ENCODE data around the gene FOXN3.
A peak's percentile ranks its signal among the peaks of the same experiment; 100 is the strongest.
"Not testable (repeated sequence)": the region's sequence is repeated elsewhere in the genome, so short reads cannot be mapped to it uniquely, and the experiment has no call there.

FOXN3 gene

GRCh38 chr14:89303456-89304435 is 113.3 kb downstream of the FOXN3 start:
- H3K4me3 ChIP-seq (ENCODE audit: low read length in 2 of 2): peak overlapping the region; percentile 58 to 66
- H3K36me3 ChIP-seq (ENCODE audit: control insufficient read depth in 2 of 2, insufficient read depth in 2 of 2, low read length in 2 of 2): no peaks in the 10 kb centered on the region
- peak overlapping the region; percentile 76 to 84 for H3K9ac ChIP-seq (ENCODE audit: low read length in 2 of 2)
- H3K9me3 ChIP-seq (ENCODE audit: control insufficient read depth in 2 of 2, low read length in 2 of 2): no peaks in the 10 kb centered on the region
- peaks cover 36% of the 10 kb centered on the region for H3K4me1 ChIP-seq (ENCODE audit: control insufficient read depth, insufficient read depth, low read length)
- peak overlapping the region; percentile 91 for H3K27ac ChIP-seq (ENCODE audit: low read length)
- H3K27me3 ChIP-seq (ENCODE audit: control insufficient read depth in 1 of 2, insufficient read depth in 2 of 2, low read length in 2 of 2): no peaks in the 10 kb centered on the region

- Histone ChIP-seq H3K4me1 (ENCODE audit: control insufficient read depth, insufficient read depth, low read length) (peaks cover 40% of the 10 kb centered on the region), H3K27me3 (ENCODE audit: control insufficient read depth in 1 of 2, insufficient read depth in 2 of 2, low read length in 2 of 2) (no peaks in the 10 kb centered on the region), H3K27ac (ENCODE audit: low read length) (peak overlapping the region; percentile 91)
Observed at GRCh38 chr14:89302396-89302950, 114.6 kb downstream of the FOXN3 start.

GRCh38 chr14:89299587-89299986 is 117.4 kb downstream of the FOXN3 start:
- Histone ChIP-seq H3K27ac (ENCODE audit: low read length) (peak overlapping the region; percentile 24), H3K4me1 (ENCODE audit: control insufficient read depth, insufficient read depth, low read length) (peaks cover 34% of the 10 kb centered on the region), H3K4me3 (ENCODE audit: low read length in 2 of 2) (no peak overlapping the region), H3K9me3 (ENCODE audit: control insufficient read depth in 2 of 2, low read length in 2 of 2) (no peaks in the 10 kb centered on the region), H3K9ac (ENCODE audit: low read length in 2 of 2) (no peak overlapping the region), H3K27me3 (ENCODE audit: control insufficient read depth in 1 of 2, insufficient read depth in 2 of 2, low read length in 2 of 2) (no peaks in the 10 kb centered on the region), H3K36me3 (ENCODE audit: control insufficient read depth in 2 of 2, insufficient read depth in 2 of 2, low read length in 2 of 2) (no peaks in the 10 kb centered on the region)

More at GRCh38 chr14:89302396-89302950, 114.6 kb downstream of the FOXN3 start:
- Histone ChIP-seq H3K4me3 (ENCODE audit: low read length in 2 of 2) (no peak overlapping the region), H3K36me3 (ENCODE audit: control insufficient read depth in 2 of 2, insufficient read depth in 2 of 2, low read length in 2 of 2) (no peaks in the 10 kb centered on the region), H3K9ac (ENCODE audit: low read length in 2 of 2) (no peak overlapping the region), H3K9me3 (ENCODE audit: control insufficient read depth in 2 of 2, low read length in 2 of 2) (no peaks in the 10 kb centered on the region)

GRCh38 chr14:89298056-89298834 is 118.8 kb downstream of the FOXN3 start:
- Histone ChIP-seq H3K27ac (ENCODE audit: low read length) (no peak overlapping the region), H3K9me3 (ENCODE audit: control insufficient read depth in 2 of 2, low read length in 2 of 2) (no peaks in the 10 kb centered on the region), H3K9ac (ENCODE audit: low read length in 2 of 2) (no peak overlapping the region), H3K4me3 (ENCODE audit: low read length in 2 of 2) (no peak overlapping the region), H3K36me3 (ENCODE audit: control insufficient read depth in 2 of 2, insufficient read depth in 2 of 2, low read length in 2 of 2) (no peaks in the 10 kb centered on the region), H3K4me1 (ENCODE audit: control insufficient read depth, insufficient read depth, low read length) (peaks cover 21% of the 10 kb centered on the region), H3K27me3 (ENCODE audit: control insufficient read depth in 1 of 2, insufficient read depth in 2 of 2, low read length in 2 of 2) (no peaks in the 10 kb centered on the region)

GRCh38 chr14:89296281-89296745 is 120.7 kb downstream of the FOXN3 start:
- Histone ChIP-seq H3K36me3 (ENCODE audit: control insufficient read depth in 2 of 2, insufficient read depth in 2 of 2, low read length in 2 of 2) (no peaks in the 10 kb centered on the region), H3K27ac (ENCODE audit: low read length) (no peak overlapping the region), H3K4me1 (ENCODE audit: control insufficient read depth, insufficient read depth, low read length) (peaks cover 10% of the 10 kb centered on the region), H3K4me3 (ENCODE audit: low read length in 2 of 2) (no peak overlapping the region), H3K9ac (ENCODE audit: low read length in 2 of 2) (no peak overlapping the region), H3K27me3 (ENCODE audit: control insufficient read depth in 1 of 2, insufficient read depth in 2 of 2, low read length in 2 of 2) (no peaks in the 10 kb centered on the region), H3K9me3 (ENCODE audit: control insufficient read depth in 2 of 2, low read length in 2 of 2) (no peaks in the 10 kb centered on the region)

GRCh38 chr14:89294872-89295271 is 122.2 kb downstream of the FOXN3 start:
- Histone ChIP-seq H3K9me3 (ENCODE audit: control insufficient read depth in 2 of 2, low read length in 2 of 2) (no peaks in the 10 kb centered on the region), H3K36me3 (ENCODE audit: control insufficient read depth in 2 of 2, insufficient read depth in 2 of 2, low read length in 2 of 2) (peaks cover 0 to 5% of the 10 kb centered on the region in 2 donors), H3K27ac (ENCODE audit: low read length) (no peak overlapping the region), H3K4me3 (ENCODE audit: low read length in 2 of 2) (no peak overlapping the region), H3K4me1 (ENCODE audit: control insufficient read depth, insufficient read depth, low read length) (peaks cover 10% of the 10 kb centered on the region), H3K27me3 (ENCODE audit: control insufficient read depth in 1 of 2, insufficient read depth in 2 of 2, low read length in 2 of 2) (no peaks in the 10 kb centered on the region), H3K9ac (ENCODE audit: low read length in 2 of 2) (no peak overlapping the region)

- not testable (repeated sequence) for H3K36me3 ChIP-seq (ENCODE audit: control insufficient read depth in 2 of 2, insufficient read depth in 2 of 2, low read length in 2 of 2); H3K9me3 ChIP-seq (ENCODE audit: control insufficient read depth in 2 of 2, low read length in 2 of 2); H3K27me3 ChIP-seq (ENCODE audit: control insufficient read depth in 1 of 2, insufficient read depth in 2 of 2, low read length in 2 of 2); H3K27ac ChIP-seq (ENCODE audit: low read length); H3K4me3 ChIP-seq (ENCODE audit: low read length in 2 of 2); H3K9ac ChIP-seq (ENCODE audit: low read length in 2 of 2)
- H3K4me1 ChIP-seq (ENCODE audit: control insufficient read depth, insufficient read depth, low read length): peaks cover 10% of the 10 kb centered on the region
Observed at GRCh38 chr14:89294469-89294868, 122.6 kb downstream of the FOXN3 start.

GRCh38 chr14:89294060-89294459 is 123.0 kb downstream of the FOXN3 start:
- Histone ChIP-seq H3K4me3 (ENCODE audit: low read length in 2 of 2) (no peak overlapping the region), H3K4me1 (ENCODE audit: control insufficient read depth, insufficient read depth, low read length) (peaks cover 10% of the 10 kb centered on the region), H3K27ac (ENCODE audit: low read length) (no peak overlapping the region)

GRCh38 chr14:89293314-89293916 is 123.6 kb downstream of the FOXN3 start:
- H3K27ac ChIP-seq (ENCODE audit: low read length): no peak overlapping the region
- peaks cover 10% of the 10 kb centered on the region for H3K4me1 ChIP-seq (ENCODE audit: control insufficient read depth, insufficient read depth, low read length)
- no peaks in the 10 kb centered on the region for H3K27me3 ChIP-seq (ENCODE audit: control insufficient read depth in 1 of 2, insufficient read depth in 2 of 2, low read length in 2 of 2)
- H3K9ac ChIP-seq (ENCODE audit: low read length in 2 of 2): no peak overlapping the region
- H3K36me3 ChIP-seq (ENCODE audit: control insufficient read depth in 2 of 2, insufficient read depth in 2 of 2, low read length in 2 of 2): peaks cover 0 to 5% of the 10 kb centered on the region in 2 donors
- H3K4me3 ChIP-seq (ENCODE audit: low read length in 2 of 2): no peak overlapping the region
- H3K9me3 ChIP-seq (ENCODE audit: control insufficient read depth in 2 of 2, low read length in 2 of 2): no peaks in the 10 kb centered on the region

More at GRCh38 chr14:89294060-89294459, 123.0 kb downstream of the FOXN3 start:
- no peaks in the 10 kb centered on the region for H3K27me3 ChIP-seq (ENCODE audit: control insufficient read depth in 1 of 2, insufficient read depth in 2 of 2, low read length in 2 of 2)
- no peak overlapping the region for H3K9ac ChIP-seq (ENCODE audit: low read length in 2 of 2)
- H3K9me3 ChIP-seq (ENCODE audit: control insufficient read depth in 2 of 2, low read length in 2 of 2): no peaks in the 10 kb centered on the region
- H3K36me3 ChIP-seq (ENCODE audit: control insufficient read depth in 2 of 2, insufficient read depth in 2 of 2, low read length in 2 of 2): peaks cover 0 to 5% of the 10 kb centered on the region in 2 donors
